ENCODE data around the gene JAZF1.
A peak's percentile ranks its signal among the peaks of the same experiment; 100 is the strongest.

JAZF1 gene

DNA sequence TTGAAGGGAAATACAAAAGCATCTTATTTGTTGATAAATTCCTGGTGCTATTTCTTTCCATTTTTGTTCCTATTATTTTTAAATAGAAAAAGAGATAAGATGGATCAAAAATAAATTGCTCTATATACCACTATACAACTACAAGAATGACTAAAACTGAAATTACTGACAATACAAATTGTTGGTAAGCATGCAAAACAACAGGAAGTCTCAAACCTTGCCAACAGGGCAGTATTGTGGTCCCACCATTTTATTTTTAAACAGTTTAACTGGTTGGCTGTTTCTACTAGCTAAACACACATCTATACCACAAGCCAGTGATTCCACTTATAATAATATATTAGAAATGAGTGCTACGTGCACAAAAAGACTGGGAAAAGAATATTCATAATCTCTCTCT is 213.0 kb downstream of the JAZF1 start:
- DNase-seq (ENCODE audit: low read depth, low spot score): no peak

DNA sequence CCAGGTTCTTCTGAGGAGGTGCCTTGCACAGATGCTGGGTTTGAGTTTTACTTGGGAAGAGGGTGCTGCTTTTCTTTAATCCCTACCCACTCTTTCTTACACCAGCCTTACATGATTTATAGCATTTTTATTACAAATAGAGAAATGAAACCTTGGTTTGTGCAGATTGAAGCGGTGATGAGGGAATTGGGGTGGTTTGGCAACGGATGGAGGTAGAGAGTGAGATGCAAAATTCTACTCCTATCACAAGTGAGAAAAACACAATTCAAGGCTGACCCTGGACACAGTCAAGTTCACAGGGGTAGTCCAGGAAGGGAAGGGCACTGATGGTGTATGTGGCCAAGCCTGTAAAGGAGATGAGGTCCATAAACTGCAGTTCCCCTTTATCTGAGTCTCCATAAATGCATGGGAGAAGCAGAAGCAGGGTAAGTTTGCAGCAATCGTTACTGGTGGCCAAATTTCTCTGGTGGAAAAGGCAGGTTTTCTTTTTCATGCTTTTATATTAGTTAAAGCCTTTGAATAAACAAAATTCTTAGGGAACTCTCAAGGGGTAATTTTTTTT is 214.3 kb downstream of the JAZF1 start:
- DNase-seq (ENCODE audit: low read depth, low spot score): no peak

DNA sequence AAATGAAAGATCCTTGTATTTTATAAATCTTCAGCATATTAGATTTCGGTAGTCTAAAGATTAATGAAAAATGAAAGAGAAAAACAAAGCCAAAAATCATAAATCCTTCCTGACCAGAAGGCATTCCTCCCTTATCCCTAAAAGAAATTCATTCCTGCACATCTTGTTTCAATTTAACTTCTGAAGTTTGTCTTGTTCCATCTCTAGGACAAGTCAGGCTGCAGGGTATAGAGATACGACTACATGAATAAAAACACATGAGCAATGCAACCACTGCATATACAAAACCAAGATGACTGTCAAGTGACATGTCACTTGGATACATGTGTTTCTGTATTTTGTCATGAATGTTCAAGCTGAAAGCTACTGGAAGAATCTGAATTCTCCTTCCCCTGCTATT is 214.9 kb downstream of the JAZF1 start:
- no peak for DNase-seq (ENCODE audit: low read depth, low spot score)

DNA sequence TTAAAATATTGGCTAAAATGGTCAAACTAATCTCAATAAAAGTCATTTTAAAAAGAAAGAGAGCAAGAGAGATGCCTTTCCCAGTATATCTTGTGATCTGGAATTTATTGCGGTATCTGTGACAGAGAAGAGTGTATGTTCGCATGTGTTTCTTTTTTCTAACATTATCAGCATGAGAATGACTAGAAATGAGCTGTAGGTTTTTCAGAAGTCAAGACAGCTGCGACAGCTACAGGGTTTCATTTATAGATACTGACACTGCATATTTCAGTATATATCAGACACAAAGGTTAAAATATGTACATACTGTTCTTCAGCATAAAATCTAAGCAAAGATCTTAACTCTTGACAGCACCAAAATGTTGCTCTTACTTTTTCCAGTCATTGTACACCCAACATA is 215.8 kb downstream of the JAZF1 start:
- no peak for DNase-seq (ENCODE audit: low read depth, low spot score)

DNA sequence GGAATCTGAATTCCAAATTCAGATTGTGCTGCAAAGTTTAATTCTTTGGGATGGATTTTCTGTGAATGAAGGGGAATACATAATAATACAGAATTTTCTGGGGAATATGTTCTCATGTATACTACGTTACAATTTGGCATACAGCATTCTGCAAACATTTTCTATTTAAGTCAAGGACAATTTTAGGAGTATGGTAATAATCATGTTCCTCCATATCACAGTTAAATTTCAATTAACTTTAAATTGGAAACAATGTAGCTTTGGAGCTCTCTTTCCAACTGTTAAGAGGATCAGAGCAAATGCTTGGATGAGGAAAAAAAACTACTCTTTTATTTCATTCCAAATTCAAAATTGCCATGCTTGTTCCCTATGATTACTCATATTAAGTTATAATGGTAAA is 217.5 kb downstream of the JAZF1 start:
- no peak for DNase-seq (ENCODE audit: low read depth, low spot score)

DNA sequence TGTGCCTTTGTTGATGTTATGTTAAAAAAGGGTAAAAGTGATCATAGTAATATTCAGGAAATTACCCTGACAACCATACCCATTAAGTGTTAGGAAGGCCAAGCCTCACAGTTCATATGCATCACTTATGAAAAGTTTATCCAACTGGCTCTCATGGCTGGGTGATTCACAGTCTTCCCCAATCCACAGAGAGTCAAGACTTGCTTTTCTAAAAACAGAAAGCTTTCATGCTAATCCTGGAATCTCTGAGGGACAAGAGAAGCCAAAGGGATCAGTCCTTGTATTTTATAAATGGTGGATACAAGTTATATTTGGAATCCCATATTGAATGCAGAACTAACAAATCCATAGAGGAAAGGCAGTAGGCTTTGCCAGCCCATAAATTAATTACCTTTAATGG is 218.3 kb downstream of the JAZF1 start:
- DNase-seq (ENCODE audit: low read depth, low spot score): no peak

DNA sequence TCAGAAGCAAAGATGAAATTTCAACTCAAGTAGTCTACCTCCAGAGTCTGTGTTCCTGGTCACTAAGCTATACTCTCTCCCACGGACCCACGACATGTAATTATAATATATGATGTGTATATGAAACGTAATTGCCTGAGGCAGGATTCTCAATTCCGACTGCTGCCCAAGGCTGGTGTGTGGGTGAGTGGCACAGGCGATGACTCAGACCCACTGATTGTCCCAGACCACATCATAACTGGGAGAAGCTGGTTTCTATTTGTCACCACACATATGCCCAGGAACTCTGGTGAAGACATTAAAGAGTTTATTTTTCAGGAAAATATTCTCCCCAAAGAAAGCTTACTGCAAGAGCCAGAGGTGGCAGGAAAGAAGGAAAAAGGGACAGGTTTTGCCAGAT is 219.3 kb downstream of the JAZF1 start:
- DNase-seq (ENCODE audit: low read depth, low spot score): no peak

DNA sequence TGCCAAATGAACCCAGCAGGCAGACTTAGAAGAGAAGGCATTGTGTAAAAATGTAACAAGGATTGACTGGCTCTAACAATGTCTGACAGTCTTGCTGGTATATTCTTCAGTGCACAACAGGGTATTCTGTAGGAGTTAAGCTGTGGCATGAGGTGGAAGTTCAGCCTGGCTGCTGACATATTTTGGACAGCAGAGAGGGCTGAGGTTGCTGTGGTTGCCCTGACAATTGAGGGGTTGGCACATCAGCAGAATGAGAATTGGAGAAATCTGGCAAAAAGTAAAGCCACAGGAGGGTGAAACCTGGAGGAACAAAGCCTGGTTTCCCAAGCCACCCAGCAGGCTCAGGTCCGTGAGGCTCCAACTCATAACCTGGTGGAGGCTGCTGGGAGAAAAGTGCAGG is 220.2 kb downstream of the JAZF1 start:
- no peak for DNase-seq (ENCODE audit: low read depth, low spot score)

DNA sequence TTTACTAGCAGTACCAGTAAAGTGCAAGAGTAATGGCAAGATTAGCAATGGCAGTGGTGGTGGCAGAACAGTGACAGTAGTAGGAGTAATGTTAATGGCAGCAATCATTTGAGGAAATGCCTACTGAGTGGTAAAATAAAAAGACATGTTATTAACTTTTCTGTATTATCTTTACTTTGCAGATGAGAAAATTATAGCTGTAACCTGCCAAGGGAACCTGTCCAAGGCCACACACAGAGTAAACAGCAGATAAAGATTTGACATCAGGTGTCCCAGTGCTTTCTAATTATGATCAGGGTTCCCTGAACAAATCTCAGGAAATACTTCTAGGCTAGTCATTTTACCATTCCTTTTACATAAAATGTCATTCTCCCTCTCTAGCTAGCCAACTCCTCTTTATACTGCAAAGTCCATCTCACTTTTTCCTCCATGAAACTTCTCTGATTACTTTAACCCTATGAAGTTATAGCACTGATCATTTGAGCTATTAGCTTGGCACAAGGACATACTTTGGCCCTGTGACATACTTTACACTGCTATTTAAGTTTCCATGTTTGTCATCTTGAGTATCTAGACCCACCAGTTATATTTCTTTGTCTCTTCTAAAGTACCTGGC is 221.6 kb downstream of the JAZF1 start:
- no peak for DNase-seq (ENCODE audit: low read depth, low spot score)

DNA sequence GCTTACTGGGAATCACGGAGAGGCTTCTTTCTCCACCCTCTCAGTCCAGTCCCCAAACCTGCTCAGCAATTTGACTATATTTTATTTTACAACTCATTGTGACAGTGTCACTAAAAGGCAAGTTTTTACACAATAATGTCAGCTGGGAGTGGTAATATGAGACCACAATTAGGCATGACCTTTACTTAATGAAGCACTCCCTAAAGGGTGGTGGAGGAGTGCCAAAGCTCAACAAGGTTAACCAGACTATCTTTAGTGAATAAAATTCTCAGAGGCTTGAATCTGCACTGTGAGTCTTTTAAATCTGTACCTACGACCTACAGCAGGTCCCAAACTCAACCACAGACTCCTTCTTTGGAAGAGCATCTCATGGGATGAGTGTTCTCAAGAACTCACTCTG is 225.0 kb downstream of the JAZF1 start:
- no peak for DNase-seq (ENCODE audit: low read depth, low spot score)

DNA sequence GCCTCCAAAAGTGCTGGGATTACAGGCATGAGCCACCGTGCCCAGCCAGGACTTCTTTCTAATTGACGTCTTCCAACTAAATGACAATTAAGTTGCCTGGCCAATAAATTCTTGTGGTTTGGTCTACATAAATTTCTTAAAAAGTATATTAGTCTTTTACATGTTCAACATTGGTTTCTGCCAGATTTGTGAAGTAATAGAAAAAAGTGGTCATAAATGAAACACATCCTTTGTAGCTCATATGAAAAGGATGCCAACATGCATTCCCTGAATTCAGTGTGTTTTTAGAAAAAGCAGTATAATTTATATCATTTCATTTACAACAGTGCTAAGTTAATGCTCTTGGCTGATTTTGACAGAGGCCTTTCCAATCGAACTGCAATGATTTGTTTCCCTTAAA is 225.6 kb downstream of the JAZF1 start:
- no peak for DNase-seq (ENCODE audit: low read depth, low spot score)

DNA sequence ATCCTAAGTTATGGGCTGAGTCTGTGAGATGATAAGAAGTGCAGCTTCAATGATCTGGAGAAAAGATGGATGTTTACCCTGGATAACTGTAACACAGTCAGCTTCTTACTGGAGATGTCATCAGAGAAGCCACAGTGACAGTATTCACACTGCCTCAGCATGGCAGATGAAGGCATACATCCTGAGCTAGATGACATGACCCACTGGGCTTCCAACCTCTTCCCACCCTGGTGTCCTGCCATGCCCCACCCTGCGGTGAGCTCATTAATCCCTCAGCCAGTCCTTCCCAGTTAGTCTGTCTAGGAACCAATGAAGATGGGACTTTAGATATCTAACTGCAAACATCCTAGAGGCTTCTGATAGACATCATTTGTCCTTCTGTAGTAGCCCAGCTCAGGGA is 226.8 kb downstream of the JAZF1 start:
- DNase-seq (ENCODE audit: low read depth, low spot score): no peak

DNA sequence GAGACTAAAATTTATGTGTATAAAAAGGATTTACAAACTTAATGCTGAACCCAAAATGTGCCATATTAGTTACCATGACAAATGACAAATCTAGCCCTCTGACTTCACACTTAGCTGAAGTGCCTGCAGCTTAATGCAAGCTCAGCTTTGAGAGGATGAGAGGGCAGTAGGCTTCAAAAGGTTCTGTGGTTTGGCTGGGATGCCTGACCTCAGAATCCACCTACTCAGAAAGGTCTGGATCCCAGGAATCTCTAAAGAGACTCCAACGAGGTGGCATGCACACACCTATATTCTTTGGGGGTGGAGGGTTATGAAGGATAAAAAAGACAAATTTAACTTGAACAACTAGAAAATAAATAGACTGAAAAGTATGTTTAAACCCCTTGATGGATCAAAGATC is 227.2 kb downstream of the JAZF1 start:
- DNase-seq (ENCODE audit: low read depth, low spot score): no peak

DNA sequence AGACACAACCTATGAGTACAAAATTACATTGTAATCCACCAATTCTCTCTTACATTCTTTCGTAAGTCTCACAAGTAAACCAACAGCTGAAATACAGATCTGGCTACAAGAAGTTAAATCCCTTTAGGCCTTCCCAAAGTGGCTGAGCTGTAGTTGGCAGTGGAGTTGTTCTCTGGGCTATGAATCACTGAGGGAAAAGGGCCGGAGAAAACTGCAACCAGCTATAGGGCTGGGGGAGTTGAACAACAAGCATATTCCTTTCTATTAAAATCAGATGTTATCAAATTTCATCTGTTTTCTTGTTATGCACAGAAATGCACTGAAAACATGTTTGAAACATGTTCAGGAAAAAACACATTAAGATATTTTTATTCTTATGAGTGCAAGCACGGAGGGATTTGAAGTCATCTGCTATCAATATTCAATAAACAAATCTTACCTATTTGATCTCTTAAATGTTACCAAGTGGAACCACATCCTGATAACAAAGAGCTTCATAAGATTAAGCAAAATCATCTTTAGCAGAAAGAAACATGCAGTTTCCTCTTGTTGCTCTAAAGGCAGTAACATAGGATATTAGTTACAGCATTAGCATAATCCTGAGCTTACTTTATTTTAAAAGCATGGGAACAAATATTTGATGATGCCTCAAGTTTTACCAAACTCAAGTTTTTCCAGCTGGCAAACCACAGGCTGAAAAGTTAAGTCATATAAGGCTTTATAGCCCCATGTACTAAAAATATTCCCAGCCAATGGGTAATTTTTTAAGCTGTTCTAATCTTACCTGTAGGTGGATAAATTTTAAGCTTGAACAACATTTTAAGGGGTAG is 227.9 kb downstream of the JAZF1 start:
- no peak for DNase-seq (ENCODE audit: low read depth, low spot score)

DNA sequence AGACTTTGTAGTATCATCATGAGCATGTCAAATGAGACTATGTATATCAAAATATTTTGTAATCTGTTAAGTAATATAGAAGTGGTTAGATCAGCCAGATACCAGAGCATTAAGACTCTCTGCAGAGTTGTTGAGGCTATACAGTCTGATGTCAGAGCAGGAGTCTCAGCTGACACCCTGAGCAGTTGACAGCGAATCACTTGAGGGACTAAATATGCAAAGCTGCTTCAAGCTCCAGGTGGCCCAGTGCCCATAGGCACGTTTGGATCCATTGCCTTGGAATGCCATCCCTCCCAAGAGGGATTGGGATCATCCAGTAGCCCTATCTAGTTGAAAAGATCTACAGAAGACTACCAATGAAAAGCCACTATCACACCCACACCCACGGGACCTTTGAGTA is 230.5 kb downstream of the JAZF1 start:
- no peak for DNase-seq (ENCODE audit: low read depth, low spot score)

DNA sequence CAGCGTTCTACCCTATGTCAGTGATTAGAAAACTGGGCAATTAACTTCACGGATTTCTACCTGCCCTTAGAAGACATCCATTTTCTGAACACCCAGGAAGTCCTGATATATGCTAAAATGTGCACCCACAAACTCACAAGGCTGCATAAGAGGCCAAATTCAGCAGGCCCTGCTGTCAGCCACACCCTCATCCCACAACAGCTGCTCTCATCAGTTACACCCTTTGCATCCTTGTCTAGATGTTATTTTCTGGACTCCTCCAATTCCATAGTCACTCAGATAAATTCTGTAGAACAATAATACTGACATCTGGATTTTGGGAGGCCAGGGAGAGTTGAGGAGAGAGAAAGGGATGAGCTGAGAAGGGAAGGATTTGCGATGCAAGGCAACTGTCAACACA is 231.7 kb downstream of the JAZF1 start:
- no peak for DNase-seq (ENCODE audit: low read depth, low spot score)

DNA sequence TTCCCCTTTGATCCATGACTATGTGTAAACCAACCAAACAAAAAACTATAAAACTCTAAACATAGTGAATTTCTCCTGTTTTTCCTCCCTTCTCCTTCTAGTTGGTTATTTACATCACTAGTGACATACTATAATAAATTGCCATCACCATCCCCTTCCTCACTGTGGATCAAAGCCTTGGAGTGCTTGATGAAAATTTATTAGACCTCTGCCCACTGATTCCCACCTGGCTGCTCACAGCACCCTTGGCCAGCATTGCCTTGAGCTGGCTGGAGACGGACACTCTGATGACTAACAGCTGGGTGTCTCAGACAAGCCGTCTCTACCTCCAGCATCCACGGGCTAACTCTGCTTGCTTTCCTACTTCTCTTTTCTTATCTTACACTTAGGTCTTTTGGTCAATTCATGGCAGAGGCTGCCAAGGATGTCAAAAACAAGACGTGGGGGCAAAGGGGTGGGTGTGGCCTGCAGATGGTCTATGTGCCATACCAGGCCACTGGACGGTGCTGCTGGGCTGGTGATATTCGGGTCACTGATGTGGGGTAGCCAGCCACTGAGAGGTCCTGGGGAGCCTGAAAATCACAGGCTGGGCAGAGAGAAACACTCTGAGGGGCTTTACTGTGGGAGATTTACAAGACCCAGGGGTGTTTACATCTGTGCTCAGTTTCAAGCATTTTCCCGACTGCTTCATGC is 232.9 kb downstream of the JAZF1 start:
- no peak for DNase-seq (ENCODE audit: low read depth, low spot score)

DNA sequence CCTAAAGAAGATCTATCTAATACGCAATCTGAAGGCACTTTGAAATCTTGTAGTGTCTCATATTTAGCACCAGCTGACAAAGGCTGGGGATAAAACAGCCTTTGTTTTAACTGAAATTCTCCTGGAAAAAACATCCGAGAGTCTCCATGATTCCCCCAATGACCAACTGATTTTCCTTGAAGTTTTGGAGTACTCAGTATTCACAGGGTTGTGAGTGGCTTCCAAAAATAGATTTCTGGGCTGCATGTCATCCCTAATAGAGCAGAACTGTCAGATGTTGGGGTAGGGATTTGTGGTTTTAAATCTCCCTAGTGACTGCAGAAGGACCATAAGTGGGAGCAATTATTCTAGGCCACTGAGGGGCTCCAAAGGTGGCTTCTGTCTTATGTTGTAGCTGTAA is 234.2 kb downstream of the JAZF1 start:
- no peak for DNase-seq (ENCODE audit: low read depth, low spot score)

DNA sequence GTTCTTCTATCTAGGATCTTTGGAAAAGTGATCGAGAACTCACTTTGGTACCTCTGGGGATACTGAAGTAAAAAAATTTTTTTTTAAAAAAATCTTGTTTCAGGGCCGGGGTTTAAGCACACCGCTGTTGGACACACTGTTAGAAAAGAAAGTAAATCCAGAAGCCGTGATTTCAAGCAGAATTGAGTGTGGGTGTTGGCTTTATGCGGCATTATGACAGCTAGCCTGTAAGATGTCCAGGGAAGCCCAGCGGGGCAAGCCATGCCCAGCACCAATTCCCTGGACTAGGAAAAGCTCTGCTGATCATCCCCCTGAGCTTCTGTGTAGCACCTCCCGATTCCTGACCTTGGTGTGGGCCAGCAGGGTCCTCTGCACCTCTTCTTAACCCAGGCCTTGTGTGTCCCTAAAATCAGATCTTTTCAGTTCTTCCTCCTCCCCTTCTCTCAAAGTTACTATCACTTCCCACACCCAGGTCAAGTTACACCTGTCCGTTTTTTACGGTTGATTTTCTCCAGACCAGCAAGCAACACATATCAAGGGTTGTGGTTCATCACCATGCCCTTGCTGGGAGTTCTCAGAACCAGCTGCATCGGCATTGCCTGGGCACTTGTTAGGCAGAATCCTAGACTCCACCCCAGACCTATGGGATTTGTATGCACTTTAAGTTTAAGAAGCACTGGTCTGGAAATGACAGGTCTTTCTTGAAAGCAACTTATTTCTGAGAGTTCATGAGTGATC is 235.4 kb downstream of the JAZF1 start:
- no peak for DNase-seq (ENCODE audit: low read depth, low spot score)

DNA sequence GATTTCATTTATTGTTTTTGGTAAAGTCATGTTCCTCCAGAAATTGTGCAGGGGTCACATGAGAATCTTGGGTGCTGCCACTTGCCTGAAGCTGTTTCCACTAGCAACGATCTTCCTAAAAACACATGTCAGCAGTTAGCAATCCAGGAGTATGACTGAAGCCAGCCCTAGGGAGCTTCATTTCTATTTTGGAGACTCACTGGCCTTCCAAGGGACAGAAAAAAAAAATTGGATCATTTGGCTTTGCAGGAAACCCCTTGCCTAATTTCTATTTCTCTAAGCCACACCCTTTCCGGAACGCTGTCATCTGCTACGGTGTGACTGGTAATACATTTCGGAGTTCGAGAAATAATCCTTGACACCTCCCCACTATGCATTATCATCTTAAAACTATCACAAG is 236.0 kb downstream of the JAZF1 start:
- DNase-seq (ENCODE audit: low read depth, low spot score): no peak

DNA sequence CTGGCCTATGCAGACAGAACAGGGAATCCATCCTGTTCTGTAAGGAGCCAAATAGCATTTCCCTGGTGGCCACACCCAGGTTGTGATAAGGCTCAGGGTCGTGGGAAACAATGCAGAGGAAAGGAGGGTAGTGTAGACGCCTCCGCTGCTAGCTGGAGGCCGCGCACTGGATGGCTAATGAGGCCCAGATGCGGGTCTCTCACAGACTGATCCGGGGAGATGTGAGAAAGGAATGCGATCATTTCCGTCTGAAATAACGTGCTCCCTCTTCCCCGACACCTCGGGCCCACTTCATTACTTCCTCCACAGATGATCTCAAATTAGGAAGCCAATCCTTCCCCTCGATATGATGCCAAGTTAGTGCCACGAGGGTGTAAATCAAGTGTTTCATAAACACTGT is 237.4 kb downstream of the JAZF1 start:
- peak; percentile 14 for DNase-seq (ENCODE audit: low read depth, low spot score)

DNA sequence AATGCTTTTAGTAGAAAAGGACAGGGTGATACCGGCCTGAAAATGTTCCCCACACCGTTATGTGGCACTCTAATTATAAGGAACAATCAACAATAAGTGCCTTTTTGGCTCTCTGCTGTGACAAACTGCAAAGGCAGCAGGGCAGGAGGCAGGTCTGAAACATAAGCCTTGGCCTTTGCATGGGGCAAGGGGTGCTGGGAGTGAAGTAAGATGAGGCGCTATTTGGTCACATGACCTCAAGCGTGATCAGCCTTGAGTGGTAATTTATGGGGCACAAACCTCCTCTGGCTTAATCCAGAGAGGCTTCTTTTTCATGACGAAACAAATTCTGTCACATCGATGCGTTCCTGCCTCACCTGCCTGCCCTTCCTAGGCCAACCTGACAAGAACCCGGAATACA is 237.9 kb downstream of the JAZF1 start:
- no peak for DNase-seq (ENCODE audit: low read depth, low spot score)

All from ELF-1 (cell line).